ENCODE measurements around the gene TRABD2B. TPM values are rescaled to one million over a fixed set of nuclear protein-coding genes. Genes with fewer than 3 reads are reported as not detected.

The TRABD2B gene
- total RNA-seq, 1 donor from 2014 or later: 0.89 TPM

- H3K27ac Mint-ChIP-seq (ENCODE audit: unreplicated experiment): no peak overlapping the region
- Histone ChIP-seq H3K4me1 (ENCODE audit: insufficient read depth, low read length) (no peaks in the 10 kb centered on the region), H3K27ac (ENCODE audit: low read depth, low read length) (no peak overlapping the region), H3K9ac (ENCODE audit: low read length) (no peak overlapping the region), H3K36me3 (ENCODE audit: insufficient read depth, low read length) (no peaks in the 10 kb centered on the region), H3K79me2 (ENCODE audit: insufficient read depth, low read length) (no peaks in the 10 kb centered on the region), H3K27me3 (ENCODE audit: insufficient read depth, low read length) (peaks cover 2% of the 10 kb centered on the region), H3K4me3 (ENCODE audit: insufficient read depth, low read depth, low read length) (no peak overlapping the region), H3K4me2 (ENCODE audit: low read length) (no peak overlapping the region), H2AFZ (ENCODE audit: low read depth, low read length) (no peak overlapping the region), H3K9me3 (ENCODE audit: insufficient read depth, low read depth, low read length) (no peaks in the 10 kb centered on the region), H4K20me1 (ENCODE audit: insufficient read depth, low read length) (no peaks in the 10 kb centered on the region)
- peaks cover 4% of the 10 kb centered on the region for H3K9me3 Mint-ChIP-seq (ENCODE audit: unreplicated experiment)
- FAIRE-seq (no peak), DNase-seq (ENCODE audit: low read depth) (no peak)
- peaks cover 9% of the 10 kb centered on the region for H3K27me3 Mint-ChIP-seq (ENCODE audit: low read depth, unreplicated experiment)
- no peak overlapping the region for H3K4me3 Mint-ChIP-seq (ENCODE audit: unreplicated experiment)
- H3K36me3 Mint-ChIP-seq (ENCODE audit: low read depth, unreplicated experiment): no peaks in the 10 kb centered on the region
- H3K4me1 Mint-ChIP-seq (ENCODE audit: low read depth, unreplicated experiment): peaks cover 18% of the 10 kb centered on the region
- no peak for TF ChIP-seq CTCF (IDR thresholded peaks at IDR 0.05; ENCODE audit: insufficient read depth, low read depth, low read length)
- TF ChIP-seq EZH2 (IDR thresholded peaks at IDR 0.05; ENCODE audit: insufficient read depth, low read length): no peak
Observed at GRCh38 chr1:48030696-48031365, 33.6 kb upstream of the TRABD2B start.

- Histone ChIP-seq H3K4me3 (ENCODE audit: insufficient read depth, low read depth, low read length) (no peak overlapping the region), H2AFZ (ENCODE audit: low read depth, low read length) (no peak overlapping the region), H3K27ac (ENCODE audit: low read depth, low read length) (no peak overlapping the region), H3K9me3 (ENCODE audit: insufficient read depth, low read depth, low read length) (no peaks in the 10 kb centered on the region), H4K20me1 (ENCODE audit: insufficient read depth, low read length) (no peaks in the 10 kb centered on the region), H3K9ac (ENCODE audit: low read length) (no peak overlapping the region), H3K4me1 (ENCODE audit: insufficient read depth, low read length) (no peaks in the 10 kb centered on the region), H3K4me2 (ENCODE audit: low read length) (no peak overlapping the region), H3K36me3 (ENCODE audit: insufficient read depth, low read length) (no peaks in the 10 kb centered on the region), H3K27me3 (ENCODE audit: insufficient read depth, low read length) (peaks cover 2% of the 10 kb centered on the region), H3K79me2 (ENCODE audit: insufficient read depth, low read length) (no peaks in the 10 kb centered on the region)
- peaks cover 16% of the 10 kb centered on the region for H3K4me1 Mint-ChIP-seq (ENCODE audit: low read depth, unreplicated experiment)
- no peaks in the 10 kb centered on the region for H3K36me3 Mint-ChIP-seq (ENCODE audit: low read depth, unreplicated experiment)
- no peak overlapping the region for H3K27ac Mint-ChIP-seq (ENCODE audit: unreplicated experiment)
- DNase-seq (ENCODE audit: low read depth): no peak
- no peak for FAIRE-seq
- peaks cover 9% of the 10 kb centered on the region for H3K27me3 Mint-ChIP-seq (ENCODE audit: low read depth, unreplicated experiment)
- TF ChIP-seq CTCF (IDR thresholded peaks at IDR 0.05; ENCODE audit: insufficient read depth, low read depth, low read length): no peak
- TF ChIP-seq EZH2 (IDR thresholded peaks at IDR 0.05; ENCODE audit: insufficient read depth, low read length): no peak
- no peak overlapping the region for H3K4me3 Mint-ChIP-seq (ENCODE audit: unreplicated experiment)
- peaks cover 4% of the 10 kb centered on the region for H3K9me3 Mint-ChIP-seq (ENCODE audit: unreplicated experiment)
Observed at GRCh38 chr1:48030211-48030610, 33.0 kb upstream of the TRABD2B start.
